GM18861 (cell line): ENCODE measurements around the gene OR10K1.
"Not testable (repeated sequence)": the region's sequence is repeated elsewhere in the genome, so short reads cannot be mapped to it uniquely, and the experiment has no call there.

Experiments used
- ATAC-seq: cut with Tn5 transposase; IDR thresholded peaks from one replicate; pipeline ENCODE4 v1.9.1; 2021; ENCODE audit not compliant: unreplicated experiment

The OR10K1 gene, protein sequence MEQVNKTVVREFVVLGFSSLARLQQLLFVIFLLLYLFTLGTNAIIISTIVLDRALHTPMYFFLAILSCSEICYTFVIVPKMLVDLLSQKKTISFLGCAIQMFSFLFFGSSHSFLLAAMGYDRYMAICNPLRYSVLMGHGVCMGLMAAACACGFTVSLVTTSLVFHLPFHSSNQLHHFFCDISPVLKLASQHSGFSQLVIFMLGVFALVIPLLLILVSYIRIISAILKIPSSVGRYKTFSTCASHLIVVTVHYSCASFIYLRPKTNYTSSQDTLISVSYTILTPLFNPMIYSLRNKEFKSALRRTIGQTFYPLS

DNA sequence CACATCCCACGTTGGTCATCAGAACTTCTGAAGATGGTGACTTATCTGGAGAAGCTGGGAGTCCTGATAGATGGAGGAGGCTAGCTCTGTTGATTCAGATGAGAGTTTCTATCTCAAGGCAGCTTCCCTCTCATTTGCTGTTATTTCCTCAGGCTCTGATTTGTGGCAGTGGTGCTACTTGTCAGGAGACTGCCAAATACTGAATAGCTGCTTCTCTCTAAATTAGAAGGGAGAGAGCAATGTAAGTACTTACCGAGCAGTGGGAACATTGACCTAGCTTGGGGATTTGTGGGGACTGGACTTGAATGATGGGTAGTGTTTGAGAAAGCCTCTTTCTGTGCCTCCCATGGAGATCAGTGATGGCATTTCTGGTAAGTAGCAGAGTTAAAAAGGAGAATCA, at the start of gene OR10K1:
Gene OR10K1 (plus strand): TSS at position 301 of the 400 bp plus-strand sequence. CDS start 3,728 bp downstream, outside the sequence.
- ATAC-seq: no peak

DNA sequence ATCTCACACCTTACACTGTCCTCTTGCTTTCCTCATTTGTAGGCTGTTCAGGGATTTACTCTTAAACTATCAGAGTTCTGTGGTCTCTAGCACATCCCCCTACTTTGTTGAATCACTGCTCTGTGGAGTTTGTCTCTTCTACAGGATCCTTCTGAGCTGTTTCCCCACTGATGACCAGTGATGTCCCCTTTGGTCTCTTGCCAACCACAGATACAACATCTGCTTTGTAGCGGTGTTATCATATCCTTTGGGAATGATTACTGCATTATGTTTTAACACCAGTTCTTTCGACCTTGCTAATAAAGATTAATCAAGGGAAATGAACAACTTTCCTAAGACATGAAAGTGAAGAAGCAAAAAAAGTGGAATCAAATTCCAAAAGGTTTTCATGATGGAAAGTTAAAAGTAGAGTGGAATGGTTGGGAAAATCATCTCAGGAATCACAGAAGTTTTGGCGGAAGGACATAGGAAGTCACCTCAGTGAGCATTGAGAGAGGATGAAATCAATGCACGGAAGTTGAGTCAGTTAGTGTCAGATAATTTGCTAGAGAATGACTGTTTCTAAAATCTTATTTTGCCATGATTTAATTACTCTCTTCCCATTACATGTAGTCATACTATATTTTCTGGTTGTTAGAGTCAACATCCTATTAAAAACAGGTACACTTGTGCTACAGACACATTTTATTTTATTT, 46.8 kb upstream of the OR10K1 start:
- ATAC-seq: no peak

DNA sequence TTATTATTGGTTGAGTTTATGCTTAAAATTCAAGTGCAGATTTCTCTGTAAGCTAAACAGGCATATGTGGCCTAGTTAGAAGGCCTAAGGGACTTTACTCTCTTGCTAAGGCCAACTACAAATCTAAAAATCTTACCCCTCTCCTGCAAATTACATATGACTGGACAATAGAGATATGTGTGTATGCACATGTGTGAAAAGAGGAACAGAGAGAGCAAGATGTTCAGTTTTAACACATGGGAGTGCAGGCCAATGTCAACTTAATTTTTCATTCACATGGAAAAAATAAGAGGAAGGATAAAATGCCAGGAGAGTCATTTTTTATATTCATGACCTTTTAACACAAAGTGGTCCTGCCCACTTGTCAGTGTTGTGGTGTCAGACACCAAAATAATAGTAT, 44.0 kb upstream of the OR10K1 start:
- no peak for ATAC-seq

DNA sequence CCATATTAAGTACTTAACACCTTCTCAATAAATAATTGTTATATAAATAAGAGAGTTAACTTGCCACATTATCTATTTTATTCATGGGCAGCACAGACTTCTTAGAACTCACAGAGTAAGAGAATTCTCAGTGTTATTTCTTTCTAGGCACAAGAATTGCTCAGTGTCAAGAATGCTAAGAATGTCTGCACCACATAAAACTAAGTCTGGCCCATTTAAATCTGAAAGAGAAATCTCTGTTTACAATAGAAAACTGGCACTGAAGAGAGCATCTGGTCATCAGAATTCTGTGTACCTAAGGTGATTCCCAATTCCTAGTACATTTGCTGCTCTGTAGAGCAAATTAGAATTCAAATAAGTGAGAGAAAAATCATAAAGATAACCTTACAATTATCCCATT, 39.4 kb upstream of the OR10K1 start:
- no peak for ATAC-seq

DNA sequence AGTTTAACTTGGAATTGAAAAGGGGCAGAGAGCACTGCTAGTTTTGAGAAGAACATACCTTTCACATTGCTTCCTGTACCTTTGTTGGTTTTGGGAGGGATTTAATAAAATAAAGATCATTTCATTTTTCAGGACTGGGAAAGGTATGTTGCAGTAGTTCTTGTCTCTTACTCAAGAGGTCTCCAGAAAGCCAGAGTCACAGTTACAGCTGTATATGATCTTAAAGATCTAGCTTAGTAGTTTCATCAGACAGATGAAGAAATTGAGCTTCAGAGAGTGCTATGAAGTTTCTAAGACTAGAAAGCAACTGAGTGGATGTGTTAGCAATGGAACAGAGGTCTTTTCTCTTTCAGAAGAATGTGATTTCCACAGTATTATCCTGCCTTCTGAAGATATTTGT, 36.6 kb upstream of the OR10K1 start:
- ATAC-seq: no peak

DNA sequence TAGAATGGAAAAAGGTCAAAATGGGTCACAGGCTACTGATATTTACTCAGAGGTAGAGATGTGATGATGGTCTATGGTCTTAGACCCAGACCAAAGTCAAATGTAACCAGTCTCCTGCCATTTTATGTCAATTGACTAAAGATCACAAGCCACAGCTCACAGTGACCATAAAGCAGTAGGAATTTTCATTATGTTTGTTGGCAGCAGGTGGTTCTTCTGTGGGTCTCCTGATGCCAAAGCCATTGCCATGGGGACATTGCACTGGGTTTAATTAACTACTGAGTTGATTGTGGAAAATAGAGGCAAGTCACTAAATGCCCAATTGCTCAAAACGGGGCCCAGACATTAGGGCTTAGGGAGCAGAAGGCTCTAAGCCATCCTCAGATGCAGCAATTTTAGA, 35.5 kb upstream of the OR10K1 start, which contains the start of gene OR10K2:
Gene OR10K2 (minus strand): TSS at position 101 of the 400 bp plus-strand sequence. CDS start 5,371 bp downstream, outside the sequence.
- no peak for ATAC-seq

DNA sequence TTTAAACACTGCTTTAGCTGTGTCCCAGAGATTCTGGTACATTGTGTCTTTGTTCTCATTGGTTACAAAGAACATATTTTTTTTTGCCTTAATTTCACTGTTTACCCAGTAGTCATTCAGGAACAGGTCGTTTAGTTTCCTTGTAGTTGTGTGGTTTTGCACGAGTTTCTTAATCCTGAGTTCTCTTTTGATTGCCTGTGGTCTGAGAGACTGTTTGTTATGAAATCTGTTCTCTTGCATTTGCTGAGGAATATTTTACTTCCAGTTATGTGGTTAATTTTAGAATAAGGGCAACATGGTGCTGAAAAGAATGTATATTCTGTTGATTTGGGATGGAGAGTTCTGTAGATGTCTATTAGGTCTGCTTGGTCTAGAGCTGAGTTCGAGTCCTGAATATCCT, 31.5 kb upstream of the OR10K1 start:
- ATAC-seq: not testable (repeated sequence)

DNA sequence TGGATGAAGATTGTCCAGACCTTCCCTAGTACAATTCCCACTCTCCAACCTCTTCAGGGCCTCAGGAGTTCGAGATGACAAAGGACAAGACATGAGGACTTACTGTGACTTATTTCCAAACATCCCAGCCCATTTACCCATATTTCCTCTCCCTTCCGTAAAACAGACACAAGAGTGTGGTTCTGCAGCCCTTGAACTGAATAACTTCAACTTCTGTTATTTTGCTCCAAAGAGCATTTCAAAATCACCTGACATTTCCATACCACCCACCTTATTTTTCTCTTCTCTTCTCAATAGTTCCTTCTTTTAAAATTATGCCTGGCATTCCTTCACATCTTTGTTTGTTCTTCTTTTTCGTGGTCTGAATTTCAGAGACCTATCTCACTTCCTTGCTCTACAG, 26.9 kb upstream of the OR10K1 start:
- no peak for ATAC-seq

DNA sequence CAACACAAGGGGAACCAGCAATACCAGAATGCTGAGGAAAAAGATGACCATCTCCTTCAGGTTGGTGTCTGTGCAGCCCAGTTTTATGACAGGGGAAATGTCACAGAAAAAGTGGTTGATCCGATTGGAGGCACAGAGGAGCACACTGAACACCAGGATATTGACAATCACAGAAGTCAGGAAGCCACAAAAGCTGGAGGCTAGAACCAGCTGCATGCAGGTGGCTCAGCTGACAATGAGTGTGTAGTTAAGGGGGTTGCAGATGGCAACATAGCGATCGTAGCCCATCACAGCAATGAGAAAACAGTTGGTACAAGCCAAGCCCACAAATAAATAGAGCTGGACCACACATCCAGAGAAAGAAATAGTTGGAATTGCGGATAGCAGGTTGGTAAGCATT, 16.3 kb upstream of the OR10K1 start:
- no peak for ATAC-seq

DNA sequence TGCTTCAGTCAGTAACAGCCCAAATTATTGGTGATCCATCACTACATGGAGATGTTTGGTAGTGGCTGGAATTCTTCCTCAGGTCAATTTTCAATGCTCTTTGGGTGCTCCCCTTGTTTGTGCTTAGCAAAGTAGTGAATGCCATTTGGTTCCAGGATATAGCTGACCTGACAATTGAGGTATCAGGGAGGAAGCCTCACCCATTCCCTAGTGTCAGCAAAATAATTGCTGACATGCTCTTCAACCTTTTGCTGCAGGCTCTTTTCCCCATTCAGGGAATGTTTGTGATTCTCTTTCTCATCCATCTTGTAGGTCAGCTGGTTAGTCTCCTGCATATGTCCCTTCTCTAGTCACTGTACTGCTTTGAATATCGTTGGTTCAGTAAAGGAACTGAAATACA, 7.1 kb upstream of the OR10K1 start:
- no peak for ATAC-seq

DNA sequence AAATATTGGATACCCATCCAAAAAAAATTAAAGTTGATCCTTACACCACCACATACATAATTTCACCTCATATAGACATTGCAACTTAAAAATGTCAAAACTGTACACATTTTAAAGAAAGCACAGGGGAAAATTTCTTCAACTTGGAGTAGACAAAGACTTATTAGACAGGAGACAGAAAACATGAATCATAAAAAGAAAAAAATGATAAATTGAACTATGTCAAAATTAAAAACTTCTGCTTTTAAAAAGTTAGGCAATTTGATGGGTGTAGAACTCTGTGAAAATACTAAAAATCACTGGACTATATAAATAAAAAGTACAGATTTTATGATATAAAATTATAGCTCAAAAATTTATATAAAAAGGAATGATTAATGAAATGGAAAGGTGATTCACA, 4.4 kb upstream of the OR10K1 start:
- no peak for ATAC-seq

DNA sequence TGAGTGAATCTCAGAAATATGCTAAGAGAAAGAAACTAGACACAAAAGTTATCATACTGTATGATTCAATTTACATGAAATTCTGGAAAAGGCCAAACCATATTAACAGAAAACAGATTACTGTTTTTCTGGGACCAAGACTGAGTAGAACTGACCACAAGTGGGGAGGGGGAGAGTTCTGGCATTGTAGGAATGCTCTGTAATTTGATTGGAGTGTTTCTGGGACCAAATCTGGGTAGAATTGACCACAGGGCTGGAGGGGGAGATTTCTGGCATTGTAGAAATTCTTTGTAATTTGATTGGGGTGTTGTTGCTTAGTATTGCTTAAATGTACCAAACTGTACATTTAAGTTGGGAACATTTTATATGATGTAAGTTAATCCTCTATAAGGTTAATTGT, 3.4 kb upstream of the OR10K1 start:
- no peak for ATAC-seq

DNA sequence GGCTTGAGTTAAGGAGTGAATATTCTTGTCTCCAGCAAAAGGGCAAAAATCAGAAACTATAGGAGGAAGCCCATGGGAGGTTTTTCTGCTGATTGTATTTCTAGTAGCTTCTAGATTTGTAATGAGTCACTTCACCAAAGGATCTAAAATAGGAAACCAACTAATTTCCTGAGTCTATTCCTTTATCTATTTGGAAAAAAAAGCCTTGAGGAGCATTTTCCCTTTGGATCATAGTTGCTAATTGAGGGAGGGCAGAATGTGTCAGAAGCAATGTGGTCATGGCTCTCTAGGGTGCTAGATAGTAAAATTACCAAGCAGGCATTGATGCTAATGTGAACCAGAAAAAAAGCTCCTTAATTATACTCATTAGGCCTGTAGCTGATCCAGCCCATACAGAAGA, 10.3 kb downstream of the OR10K1 start, which contains the start of gene OR10R2:
Gene OR10R2 (plus strand): TSS at position 301 of the 400 bp plus-strand sequence. CDS start 106 bp downstream, outside the sequence.
- no peak for ATAC-seq

DNA sequence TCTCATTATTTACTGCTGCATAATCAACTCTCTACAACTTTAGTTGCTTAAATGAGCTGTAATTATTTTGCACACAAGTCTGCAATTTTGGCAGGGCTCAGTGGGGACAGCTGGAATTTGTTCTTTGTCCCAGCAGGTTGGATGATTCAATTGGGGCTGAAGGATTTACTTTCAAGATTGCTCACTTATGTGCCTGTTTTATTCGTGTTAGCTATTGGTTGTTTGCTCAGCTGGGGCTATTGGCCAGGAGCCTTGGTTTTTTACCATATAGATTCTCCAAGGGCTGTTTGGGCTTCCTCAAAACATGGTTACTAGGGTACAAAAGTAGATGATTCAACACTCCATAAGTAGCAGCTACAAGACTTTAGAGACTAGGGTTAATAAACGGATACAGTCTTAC, 23.8 kb downstream of the OR10K1 start:
- no peak for ATAC-seq

DNA sequence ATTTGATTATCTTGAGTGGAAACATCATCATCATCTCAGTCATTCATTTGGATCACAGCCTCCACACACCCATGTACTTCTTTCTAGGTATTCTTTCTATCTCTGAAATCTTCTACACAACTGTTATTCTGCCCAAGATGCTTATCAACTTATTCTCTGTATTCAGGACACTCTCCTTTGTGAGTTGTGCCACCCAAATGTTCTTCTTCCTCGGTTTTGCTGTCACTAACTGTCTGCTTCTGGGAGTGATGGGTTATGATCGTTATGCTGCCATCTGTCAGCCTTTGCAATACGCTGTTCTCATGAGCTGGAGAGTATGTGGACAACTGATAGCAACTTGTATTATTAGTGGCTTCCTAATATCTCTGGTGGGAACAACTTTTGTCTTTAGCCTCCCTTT, 29.7 kb downstream of the OR10K1 start:
- no peak for ATAC-seq

DNA sequence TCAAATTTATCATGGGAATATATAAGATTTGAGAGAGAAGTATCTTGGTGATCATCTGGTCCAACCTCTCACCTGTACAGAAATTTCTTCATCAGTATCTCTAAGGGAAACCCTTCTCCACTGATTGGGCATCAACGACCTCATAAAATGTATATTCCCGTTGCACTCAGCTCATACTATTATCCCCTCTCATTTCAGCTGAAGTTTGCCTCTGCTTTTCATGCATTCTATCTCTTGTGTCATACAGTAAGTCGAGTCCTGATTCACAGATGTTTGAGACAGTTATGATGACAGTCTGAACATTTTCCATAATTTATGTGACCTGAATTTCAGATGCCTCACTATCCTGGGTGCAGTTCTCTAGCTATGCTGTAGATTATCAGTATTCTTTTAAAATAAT, 31.4 kb downstream of the OR10K1 start:
- ATAC-seq: no peak

DNA sequence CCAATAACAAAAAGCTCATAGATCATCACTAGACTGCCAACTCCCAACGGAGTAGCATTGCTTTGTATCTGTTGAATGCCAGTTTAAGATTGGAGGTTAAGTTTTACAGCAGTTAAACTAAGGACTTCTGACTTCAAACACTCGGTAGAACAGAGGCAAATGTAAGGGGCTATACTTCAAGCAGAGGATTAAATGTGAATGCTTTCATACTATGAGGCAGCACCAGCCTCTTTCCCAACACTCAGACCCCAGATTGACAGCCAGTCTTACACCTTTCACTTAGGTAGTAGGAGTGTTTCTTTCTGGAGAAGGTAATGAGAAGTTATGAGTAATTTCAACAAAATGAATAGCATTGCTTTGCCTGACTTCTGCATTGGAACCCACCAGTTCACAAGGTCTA, 33.2 kb downstream of the OR10K1 start:
- ATAC-seq: no peak

DNA sequence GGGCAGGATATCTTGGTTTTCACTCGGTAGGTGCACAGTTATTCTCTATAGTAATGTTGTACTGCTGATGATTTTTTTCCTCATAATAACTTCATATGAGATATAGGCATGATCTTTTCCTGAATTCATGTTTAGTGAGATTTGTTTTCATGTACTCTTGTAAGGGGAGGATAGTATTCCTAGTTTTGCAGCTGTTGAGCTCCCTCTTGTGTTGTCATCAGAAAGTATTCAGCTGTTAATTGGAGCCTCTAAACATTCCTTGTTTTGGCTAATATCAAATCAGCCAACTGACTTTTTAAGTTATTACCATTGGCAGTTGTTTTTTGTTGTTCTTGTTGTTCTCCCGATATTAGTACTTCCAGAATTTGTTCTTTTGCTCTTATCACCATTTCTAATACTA, 34.7 kb downstream of the OR10K1 start:
- no peak for ATAC-seq

DNA sequence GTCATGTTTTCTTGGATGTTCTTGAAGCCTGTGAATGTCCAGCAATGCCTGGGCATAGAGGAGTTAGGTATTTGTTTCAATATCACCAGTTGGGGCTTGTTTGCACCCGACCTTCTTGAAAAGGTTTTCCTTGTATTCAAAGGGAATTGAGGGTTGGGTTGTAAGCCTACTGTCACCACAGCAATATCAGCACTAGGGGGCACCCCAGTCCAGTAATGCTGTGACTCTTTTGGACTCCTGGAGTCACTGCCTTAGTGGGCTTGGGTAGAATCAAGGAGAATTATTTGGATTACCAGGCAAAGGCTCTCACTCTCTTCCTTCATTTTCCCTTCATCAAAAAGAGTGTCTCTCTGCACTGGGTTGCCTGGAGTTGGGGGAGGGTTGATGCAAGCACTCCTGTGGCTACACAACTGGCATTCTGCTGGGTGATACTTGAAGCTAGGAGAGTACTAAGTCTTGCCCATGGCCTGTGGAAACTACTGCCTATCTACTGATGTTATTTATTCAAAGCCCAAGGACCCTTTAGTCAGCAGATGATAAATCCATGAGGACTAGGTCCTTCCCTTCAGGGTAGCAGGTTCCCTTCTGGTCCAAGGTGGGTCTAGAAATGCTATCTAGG, 44.8 kb downstream of the OR10K1 start:
- ATAC-seq: no peak

DNA sequence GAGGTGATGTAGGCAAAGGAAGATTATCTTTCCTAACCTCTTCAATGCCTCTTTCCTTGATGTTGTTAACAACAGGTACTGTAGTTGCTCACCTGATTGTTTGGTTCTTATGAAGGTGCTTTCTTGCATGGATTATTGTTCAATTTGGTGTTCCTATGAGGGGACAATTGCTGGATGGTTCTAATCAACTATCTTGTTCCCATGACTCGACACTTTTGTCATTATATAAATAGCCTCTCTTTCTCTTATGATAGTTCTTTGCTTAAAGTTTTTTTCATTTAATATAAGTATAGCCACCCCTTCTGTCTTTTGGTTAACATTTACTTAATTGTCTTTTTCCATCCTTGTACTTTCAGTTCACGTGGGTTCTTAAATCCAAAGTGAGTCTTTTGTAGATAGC, 45.9 kb downstream of the OR10K1 start:
- no peak for ATAC-seq

DNA sequence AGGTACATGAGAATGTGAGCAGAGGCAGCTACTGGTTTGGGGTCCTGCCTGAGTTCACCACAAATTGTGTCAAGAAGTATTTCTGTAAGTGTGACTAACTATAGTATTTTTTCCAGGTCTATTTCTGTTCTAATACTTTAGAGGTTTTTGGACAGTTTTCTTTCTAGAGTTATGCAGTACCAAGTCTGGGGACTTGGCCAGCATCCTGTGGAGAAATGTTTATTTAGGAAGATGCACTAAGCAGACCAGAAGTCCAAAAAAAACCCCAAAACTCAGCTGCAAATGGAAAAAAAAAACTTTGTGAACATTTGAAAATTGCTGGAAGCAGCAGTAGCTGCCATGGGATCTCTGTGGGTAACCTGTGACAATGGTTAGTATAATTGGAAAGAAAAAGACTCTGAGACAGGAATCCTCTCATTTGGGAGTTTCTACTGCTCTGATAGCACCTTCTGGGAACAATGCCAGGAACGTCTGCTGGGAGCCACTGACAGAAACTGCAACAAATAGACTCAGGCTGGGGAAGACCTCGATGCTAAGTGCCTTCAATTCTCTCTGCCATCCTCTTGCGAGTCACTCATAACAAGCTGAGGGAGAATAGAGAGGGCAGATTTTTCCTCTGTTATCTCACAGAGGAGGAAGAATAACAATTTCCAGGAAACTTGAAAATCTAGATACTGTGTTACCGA, 48.0 kb downstream of the OR10K1 start:
- ATAC-seq: no peak
